Coronary artery (tissue), 2 donors: ENCODE measurements around the gene DCPS.

Source experiments
- DNase-seq: peaks from one replicate; pipeline ENCODE4 v3.0.0-alpha.2; 2017; ENCODE audit warnings: low spot score
- H3K27ac ChIP-seq, 2 donors: fragments of 200-600 bp; sonication (generic); one replicate each; pipeline ENCODE4 v1.5.1; 2016 to 2019
- H3K4me3 ChIP-seq: fragments of 200-600 bp; sonication (generic); 2 replicates; pipeline ENCODE4 v1.5.1; 2016; ENCODE audit warnings: mild to moderate bottlenecking, moderate library complexity
- CTCF ChIP-seq: fragments of 200-600 bp; sonication (generic); IDR thresholded peaks from one replicate; pipeline ENCODE4 v1.5.1; 2019; ENCODE audit warnings: antibody characterized with exemption

The DCPS gene

GRCh38 chr11:126327281-126328000 is 23.6 kb downstream of the DCPS start:
- no peak for TF ChIP-seq CTCF
- no peak overlapping the region for H3K4me3 ChIP-seq

GRCh38 chr11:126328001-126328390 is 24.1 kb downstream of the DCPS start:
- no peak overlapping the region for H3K27ac ChIP-seq
- H3K4me3 ChIP-seq, result no peak overlapping the region
- TF ChIP-seq CTCF, result no peak
- DNase-seq, result no peak

More at GRCh38 chr11:126327281-126328000, 23.6 kb downstream of the DCPS start:
- no peak for DNase-seq
- no peak overlapping the region for H3K27ac ChIP-seq

GRCh38 chr11:126328444-126328843 is 24.6 kb downstream of the DCPS start:
- H3K27ac ChIP-seq, result no peak overlapping the region
- no peak for TF ChIP-seq CTCF
- H3K4me3 ChIP-seq, result no peak overlapping the region
- DNase-seq, result no peak

- Histone ChIP-seq H3K4me3 (no peak overlapping the region), H3K27ac (no peak overlapping the region)
- no peak for DNase-seq
- TF ChIP-seq CTCF, result no peak
Measured at GRCh38 chr11:126328938-126329643, 25.2 kb downstream of the DCPS start.

GRCh38 chr11:126329644-126330211 is 25.9 kb downstream of the DCPS start:
- no peak for TF ChIP-seq CTCF
- Histone ChIP-seq H3K4me3 (no peak overlapping the region), H3K27ac (no peak overlapping the region)
- DNase-seq, result no peak

- no peak for DNase-seq
- TF ChIP-seq CTCF, result no peak
- H3K27ac ChIP-seq, result no peak overlapping the region
Measured at GRCh38 chr11:126331286-126331685, 27.4 kb downstream of the DCPS start.

More at GRCh38 chr11:126331286-126331685, 27.4 kb downstream of the DCPS start:
- H3K4me3 ChIP-seq, result no peak overlapping the region
